Astrocyte (in vitro differentiated cells and primary cell): ENCODE measurements around the gene CELF2.

Experiments used
- CTCF ChIP-seq: IDR thresholded peaks from 2 replicates; pipeline ENCODE4 v1.5.1; 2011; ENCODE audit warnings: low read depth, mild to moderate bottlenecking, inconsistent platforms, low read length, moderate library complexity; ENCODE audit not compliant: insufficient read depth
- EZH2 ChIP-seq: IDR thresholded peaks from 2 replicates; pipeline ENCODE4 v1.6.1; 2012; ENCODE audit warnings: mild to moderate bottlenecking, low read length, inconsistent platforms; ENCODE audit not compliant: insufficient read depth

DNA sequence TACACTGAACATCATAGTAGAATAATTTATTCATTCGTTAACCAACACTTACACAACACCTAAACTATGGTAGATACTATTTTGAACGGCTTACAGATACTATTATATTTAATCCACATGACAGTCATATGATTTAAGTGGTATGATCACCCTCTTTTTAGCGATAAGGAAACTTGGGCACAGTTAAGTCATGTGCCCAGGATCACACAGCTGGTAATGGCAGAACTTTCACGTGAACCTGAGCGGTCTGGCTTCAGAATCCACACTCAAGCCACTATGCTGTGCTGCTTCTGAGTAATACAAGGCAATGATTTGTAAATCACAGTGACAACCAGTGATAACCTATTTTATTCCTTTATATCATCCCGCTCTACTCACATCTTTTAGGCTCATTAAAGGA, 99.1 kb downstream of the CELF2 start:
- TF ChIP-seq CTCF (no peak), EZH2 (no peak)
